ENCODE measurements around the gene SPIN3. TPM values are rescaled to one million over a fixed set of nuclear protein-coding genes. Genes with fewer than 3 reads are reported as not detected.

The SPIN3 gene
- total and polyA plus RNA-seq, 11 donors, result 1.6 to 6.0 (median 3.2) TPM

DNA sequence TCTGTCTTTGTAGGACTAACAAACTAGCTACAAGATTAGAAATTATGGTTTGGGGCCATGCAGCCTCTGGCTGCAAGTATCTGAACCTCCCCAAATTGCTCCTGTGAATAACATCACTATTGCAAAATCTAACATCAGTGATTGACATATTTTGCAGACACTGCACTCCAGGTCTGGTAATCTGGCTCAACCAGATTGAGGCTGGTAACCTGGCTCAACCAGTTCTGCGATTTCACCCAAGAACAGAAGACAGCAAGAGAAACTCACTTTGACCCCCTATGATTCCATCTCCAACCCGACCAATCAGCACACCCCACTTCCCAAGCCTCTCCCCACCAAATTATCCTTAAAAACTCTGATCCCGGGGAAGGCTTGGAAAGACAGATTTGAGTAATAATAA is 20.9 kb downstream of the SPIN3 start:
- no peaks in the 10 kb centered on the region for H3K9me3 ChIP-seq
- peaks cover 0 to 29% (median 3%) of the 10 kb centered on the region in 9 donors for H3K36me3 ChIP-seq
- DNase-seq (no peak), ATAC-seq (no peak)
- TF ChIP-seq, protein P1, sequence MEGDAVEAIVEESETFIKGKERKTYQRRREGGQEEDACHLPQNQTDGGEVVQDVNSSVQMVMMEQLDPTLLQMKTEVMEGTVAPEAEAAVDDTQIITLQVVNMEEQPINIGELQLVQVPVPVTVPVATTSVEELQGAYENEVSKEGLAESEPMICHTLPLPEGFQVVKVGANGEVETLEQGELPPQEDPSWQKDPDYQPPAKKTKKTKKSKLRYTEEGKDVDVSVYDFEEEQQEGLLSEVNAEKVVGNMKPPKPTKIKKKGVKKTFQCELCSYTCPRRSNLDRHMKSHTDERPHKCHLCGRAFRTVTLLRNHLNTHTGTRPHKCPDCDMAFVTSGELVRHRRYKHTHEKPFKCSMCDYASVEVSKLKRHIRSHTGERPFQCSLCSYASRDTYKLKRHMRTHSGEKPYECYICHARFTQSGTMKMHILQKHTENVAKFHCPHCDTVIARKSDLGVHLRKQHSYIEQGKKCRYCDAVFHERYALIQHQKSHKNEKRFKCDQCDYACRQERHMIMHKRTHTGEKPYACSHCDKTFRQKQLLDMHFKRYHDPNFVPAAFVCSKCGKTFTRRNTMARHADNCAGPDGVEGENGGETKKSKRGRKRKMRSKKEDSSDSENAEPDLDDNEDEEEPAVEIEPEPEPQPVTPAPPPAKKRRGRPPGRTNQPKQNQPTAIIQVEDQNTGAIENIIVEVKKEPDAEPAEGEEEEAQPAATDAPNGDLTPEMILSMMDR (IDR thresholded peaks at IDR 0.05), result no peak
- no peak for TF ChIP-seq POLR2A (IDR thresholded peaks at IDR 0.05)
- 75 to 93% (median 85%) methylated on average over 3 of the region's 3 CpGs for WGBS, 4 donors
- no peak overlapping the region for H3K4me3 ChIP-seq
- no peaks in the 10 kb centered on the region for H3K4me1 ChIP-seq
- no peaks in the 10 kb centered on the region for H3K27me3 ChIP-seq
- intact Hi-C loops (cut with DNase I), result loop anchor here in 2 of 10 donors (10.0 kb wide), 1 partner anchor 170 kb away; no protein-coding TSS in a partner anchor
- no peak overlapping the region for H3K27ac ChIP-seq

- no peak for ATAC-seq
Observed at GRCh38 chrX:56969559-56969958, 25.8 kb downstream of the SPIN3 start.

DNA sequence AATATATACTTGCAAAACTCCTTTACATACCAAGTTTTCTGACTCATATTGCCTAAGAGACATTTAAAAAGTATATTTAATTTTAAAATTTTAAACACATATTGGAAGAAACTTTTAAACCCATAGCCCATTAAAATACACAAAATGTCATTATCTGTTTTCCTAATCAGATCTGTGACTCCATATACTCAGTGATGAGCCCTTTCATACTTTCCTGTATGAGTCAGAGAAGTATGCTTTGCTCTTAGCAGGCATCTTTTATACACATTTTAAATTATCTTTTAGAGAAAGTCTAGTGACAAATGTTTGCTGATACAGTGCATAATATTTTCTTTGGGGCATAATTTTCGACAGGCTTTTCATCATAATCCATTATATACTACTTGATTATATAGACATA is 26.4 kb downstream of the SPIN3 start:
- Histone ChIP-seq H3K27me3 (peaks cover 0 to 6% (median 0%) of the 10 kb centered on the region in 9 donors), H3K27ac (no peak overlapping the region), H3K4me1 (no peaks in the 10 kb centered on the region), H3K4me3 (no peak overlapping the region), H3K36me3 (peaks cover 0 to 5% (median 0%) of the 10 kb centered on the region in 9 donors), H3K9me3 (no peaks in the 10 kb centered on the region)
- TF ChIP-seq POLR2A (IDR thresholded peaks at IDR 0.05), result no peak
- TF ChIP-seq, protein P1 (IDR thresholded peaks at IDR 0.05), result no peak
- no peak for DNase-seq
- ATAC-seq, result no peak
- 50 to 94% (median 77%) methylated on average over 1 of the region's 1 CpG for WGBS, 4 donors
- intact Hi-C loops (cut with DNase I), result no loop called here

More at GRCh38 chrX:56969559-56969958, 25.8 kb downstream of the SPIN3 start:
- no peaks in the 10 kb centered on the region for H3K9me3 ChIP-seq
- intact Hi-C loops (cut with DNase I), result no loop called here
- H3K27me3 ChIP-seq, result peaks cover 0 to 6% (median 0%) of the 10 kb centered on the region in 9 donors
- peaks cover 0 to 5% (median 0%) of the 10 kb centered on the region in 9 donors for H3K36me3 ChIP-seq
- no peaks in the 10 kb centered on the region for H3K4me1 ChIP-seq
- no peak for DNase-seq
- no peak for TF ChIP-seq POLR2A (IDR thresholded peaks at IDR 0.05)
- TF ChIP-seq, protein P1 (IDR thresholded peaks at IDR 0.05), result no peak
- H3K4me3 ChIP-seq, result no peak overlapping the region
- H3K27ac ChIP-seq, result no peak overlapping the region

- 35 to 81% (median 63%) methylated on average over 1 of the region's 1 CpG for WGBS, 4 donors
- Histone ChIP-seq H3K27me3 (peaks cover 0 to 4% (median 0%) of the 10 kb centered on the region in 9 donors), H3K9me3 (no peaks in the 10 kb centered on the region), H3K4me1 (no peaks in the 10 kb centered on the region), H3K27ac (no peak overlapping the region), H3K36me3 (peaks cover 0 to 5% (median 0%) of the 10 kb centered on the region in 9 donors), H3K4me3 (no peak overlapping the region)
- no peak for ATAC-seq
- no peak for DNase-seq
- intact Hi-C loops (cut with DNase I), result no loop called here
- TF ChIP-seq, protein P1 (IDR thresholded peaks at IDR 0.05), result no peak
- TF ChIP-seq POLR2A (IDR thresholded peaks at IDR 0.05), result no peak
Observed at GRCh38 chrX:56963377-56963776, 32.0 kb downstream of the SPIN3 start.
